ENCODE results near the gene PLB1.

- TF ChIP-seq EP300 (IDR thresholded peaks at IDR 0.05) (no peak), KDM1A (IDR thresholded peaks at IDR 0.05; ENCODE audit: low read depth) (no peak), CTCF (IDR thresholded peaks at IDR 0.05) (no peak), MYC (IDR thresholded peaks at IDR 0.05; ENCODE audit: borderline replicate concordance, low read length) (no peak), MAFK (IDR thresholded peaks at IDR 0.05; ENCODE audit: partially characterized antibody) (no peak), NR3C1 (IDR thresholded peaks at IDR 0.05) (no peak), RNF2 (IDR thresholded peaks at IDR 0.05; ENCODE audit: borderline replicate concordance, low read depth) (no peak), HOXA7 (CRISPR knock-in tag; IDR thresholded peaks at IDR 0.05) (no peak)
Observed at GRCh38 chr2:28510184-28510583, 14.3 kb downstream of the PLB1 start.

Measured in A549 (cell line).